ENCODE measurements around the gene SLCO2A1.

The SLCO2A1 gene

GRCh38 chr3:134034005-134034785 is 4.5 kb upstream of the SLCO2A1 start:
- DNase-seq (ENCODE audit: low spot score), result no peak

- no peak for DNase-seq (ENCODE audit: low spot score)
These were observed 3.7 kb upstream of the SLCO2A1 start for GRCh38 chr3:134033315-134033996.

DNA sequence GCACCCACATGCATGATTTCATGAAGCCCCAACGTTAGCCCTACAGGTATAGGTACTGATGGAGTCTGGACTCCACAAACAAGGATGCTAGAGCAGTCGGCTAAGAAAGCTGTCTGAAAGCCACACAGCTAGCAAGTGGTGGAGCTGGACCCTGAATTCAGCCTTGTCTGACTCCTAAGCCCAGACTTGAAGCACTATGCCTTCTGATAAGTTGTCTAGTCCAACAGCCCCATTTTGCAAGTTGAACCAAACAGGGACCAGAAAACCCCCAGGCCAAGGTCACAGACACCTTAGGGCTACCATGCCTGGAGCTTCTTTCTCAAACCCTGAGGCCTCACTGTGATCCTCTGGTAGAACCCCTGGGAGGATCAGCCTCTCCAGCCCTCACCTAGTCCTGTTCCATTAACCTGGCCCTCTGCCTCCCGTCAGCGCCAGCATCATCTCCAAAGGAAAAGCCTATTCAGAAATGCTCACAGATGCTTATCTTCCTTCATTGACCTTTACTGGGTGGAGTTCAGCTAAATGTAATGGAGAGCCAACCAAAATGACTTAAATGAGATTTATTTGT is 1.7 kb upstream of the SLCO2A1 start:
- DNase-seq (ENCODE audit: low spot score), result no peak

GRCh38 chr3:134030379-134031347 is 938 bp upstream of the SLCO2A1 start:
- no peak for DNase-seq (ENCODE audit: low spot score)

DNA sequence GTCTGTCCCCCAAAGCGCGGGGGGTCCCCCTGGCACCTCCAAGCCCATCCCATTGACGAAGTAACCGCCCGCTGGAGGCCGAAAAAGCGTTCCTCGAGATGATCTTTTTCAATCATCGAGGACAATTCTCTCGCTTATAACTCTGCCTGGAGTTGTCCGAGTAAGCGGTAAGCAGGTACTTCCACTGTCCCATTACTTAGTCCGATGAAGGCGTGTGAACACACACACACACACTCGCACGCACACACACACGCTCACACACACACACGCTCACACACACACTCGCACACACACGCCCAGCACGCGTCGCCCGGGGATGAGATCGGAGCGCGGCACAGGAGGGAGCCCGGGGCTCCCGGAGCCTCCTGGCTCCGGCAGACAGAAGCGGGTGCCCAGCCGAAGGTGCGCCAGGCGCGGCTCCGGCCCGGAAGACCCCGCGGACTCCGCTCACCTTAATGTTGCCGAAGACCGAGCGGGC is 430 bp downstream of the SLCO2A1 start:
- no peak for DNase-seq (ENCODE audit: low spot score)

GRCh38 chr3:134028486-134029255 is 1.1 kb downstream of the SLCO2A1 start:
- DNase-seq (ENCODE audit: low spot score), result no peak

DNA sequence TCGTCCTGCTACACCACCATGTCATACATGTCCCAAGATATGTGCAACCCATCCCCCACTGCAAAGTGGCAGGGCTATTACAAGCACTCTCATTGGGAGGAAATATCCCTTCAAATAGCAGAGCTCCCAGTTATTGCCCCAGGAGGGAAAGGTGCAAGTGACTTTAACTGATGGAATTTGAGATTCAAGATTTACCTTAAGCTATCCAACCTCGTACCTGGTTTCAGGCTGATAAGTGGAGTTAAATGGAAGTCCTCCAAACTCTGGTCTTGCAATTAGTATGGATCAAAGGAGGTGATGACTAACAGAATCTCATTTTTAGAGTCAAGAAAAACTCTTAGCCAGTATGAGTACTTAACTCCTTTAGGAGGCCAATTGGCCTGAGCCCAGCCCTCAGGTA is 2.1 kb downstream of the SLCO2A1 start:
- no peak for DNase-seq (ENCODE audit: low spot score)

GRCh38 chr3:134020135-134020680 is 9.5 kb downstream of the SLCO2A1 start:
- no peak for DNase-seq (ENCODE audit: low spot score)

DNA sequence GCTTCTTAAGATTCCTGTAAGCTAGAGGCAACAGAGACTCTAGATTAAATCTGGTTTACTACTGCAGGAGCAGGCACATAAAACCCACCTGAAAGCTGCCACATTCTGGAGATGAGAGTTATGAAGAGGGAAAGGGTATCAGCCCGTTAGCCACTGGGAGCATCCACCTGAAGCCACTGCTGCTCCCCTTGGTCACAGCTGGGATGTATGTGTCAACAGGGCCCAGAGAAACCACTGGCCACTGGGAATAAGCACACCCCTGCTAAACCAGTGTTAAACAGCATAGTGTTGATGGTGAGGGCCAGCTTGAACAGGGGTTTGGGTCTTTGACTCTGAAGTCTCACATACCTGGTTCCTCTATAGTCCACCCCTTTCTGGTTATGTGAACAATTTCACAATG is 10.9 kb downstream of the SLCO2A1 start:
- no peak for DNase-seq (ENCODE audit: low spot score)

DNA sequence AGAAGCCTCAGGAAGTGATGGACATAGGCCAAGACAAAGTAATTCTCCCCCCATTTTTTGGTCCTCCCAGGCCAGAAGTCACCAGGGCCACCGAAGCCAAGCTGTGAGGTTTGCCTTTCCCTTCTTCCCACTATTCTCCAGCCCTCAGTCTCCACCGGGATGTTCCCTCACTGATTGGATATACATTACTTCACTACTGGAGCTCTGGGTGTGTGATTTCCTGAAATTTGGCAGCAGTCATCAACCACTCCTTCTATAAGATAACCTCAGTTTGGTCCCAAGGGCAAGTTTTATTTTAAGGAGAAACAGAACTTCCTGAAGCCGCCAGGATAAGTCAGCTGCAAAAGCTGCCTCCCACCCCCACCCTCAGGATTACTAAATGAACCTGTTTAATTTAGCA is 11.3 kb downstream of the SLCO2A1 start:
- DNase-seq (ENCODE audit: low spot score), result no peak

DNA sequence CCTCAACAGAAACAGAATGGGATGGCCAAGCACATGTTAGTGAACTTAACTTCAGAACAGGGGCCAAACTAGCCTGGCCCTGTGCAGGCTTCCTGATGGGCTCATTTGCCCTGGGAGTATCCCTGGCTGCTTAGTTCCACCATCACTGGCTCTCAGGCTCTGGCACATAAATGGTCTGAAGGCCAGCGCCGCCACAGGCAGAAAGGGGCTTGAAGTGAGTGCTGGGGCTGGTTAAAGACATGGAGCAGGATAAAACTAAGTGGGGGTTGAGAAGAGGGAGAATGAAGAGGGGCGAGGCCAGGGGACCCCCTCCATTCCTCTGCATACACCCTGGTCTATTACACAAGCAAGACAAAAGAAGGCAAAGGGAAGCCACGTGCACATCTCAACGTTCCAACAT is 12.2 kb downstream of the SLCO2A1 start:
- no peak for DNase-seq (ENCODE audit: low spot score)

DNA sequence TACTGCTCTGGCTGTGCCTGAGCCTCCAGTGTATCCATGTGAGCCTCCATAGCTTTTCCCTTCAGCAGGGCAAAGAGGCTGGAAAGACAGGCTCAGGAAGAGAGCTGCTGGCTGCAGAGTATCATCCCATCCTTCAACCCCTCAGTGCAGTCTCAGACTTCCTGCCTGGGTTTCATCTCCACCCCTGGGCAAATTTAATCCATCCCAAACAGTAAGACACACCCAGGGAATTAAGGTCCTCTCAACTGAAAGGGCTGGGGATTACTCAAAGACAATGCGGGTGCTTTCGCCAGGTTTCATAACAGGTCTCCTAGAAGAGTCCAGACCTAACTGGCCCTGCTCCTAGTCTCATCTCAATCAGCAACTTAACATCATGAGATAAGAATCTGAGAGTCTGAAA is 15.5 kb downstream of the SLCO2A1 start:
- no peak for DNase-seq (ENCODE audit: low spot score)

GRCh38 chr3:134013280-134013679 is 16.4 kb downstream of the SLCO2A1 start:
- no peak for DNase-seq (ENCODE audit: low spot score)

- DNase-seq (ENCODE audit: low spot score), result no peak
These were observed 20.3 kb downstream of the SLCO2A1 start for GRCh38 chr3:134009345-134010000.

- DNase-seq (ENCODE audit: low spot score), result no peak
These were observed 21.0 kb downstream of the SLCO2A1 start for GRCh38 chr3:134008630-134009156.

GRCh38 chr3:134007819-134008218 is 21.9 kb downstream of the SLCO2A1 start:
- DNase-seq (ENCODE audit: low spot score), result no peak

GRCh38 chr3:134004841-134005240 is 24.9 kb downstream of the SLCO2A1 start:
- no peak for DNase-seq (ENCODE audit: low spot score)

DNA sequence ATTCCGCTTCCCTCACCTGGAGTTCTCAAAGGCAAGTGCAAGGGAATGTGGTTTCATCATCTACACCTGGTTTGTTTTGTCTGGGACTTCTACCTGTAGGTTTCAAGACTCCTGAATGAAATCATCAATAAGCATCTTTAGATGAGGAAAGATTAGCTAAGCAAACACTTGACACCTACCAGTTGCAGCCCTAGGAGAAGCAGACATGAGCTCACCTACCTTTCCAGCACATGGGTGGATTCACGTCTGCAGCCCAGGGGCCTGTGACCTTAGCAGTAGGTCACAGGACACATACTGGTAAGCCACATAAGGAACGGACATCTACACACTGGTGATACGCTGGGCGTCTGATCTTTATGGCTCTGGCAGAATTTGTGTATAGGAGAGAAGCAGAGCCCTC is 26.7 kb downstream of the SLCO2A1 start:
- DNase-seq (ENCODE audit: low spot score), result no peak

- DNase-seq (ENCODE audit: low spot score), result no peak
These were observed 27.4 kb downstream of the SLCO2A1 start for GRCh38 chr3:134002306-134002705.

GRCh38 chr3:134001251-134001650 is 28.5 kb downstream of the SLCO2A1 start:
- DNase-seq (ENCODE audit: low spot score), result no peak
